HepG2 (cell line): ENCODE data around the gene GRM1.

Experiments used
- MAFF ChIP-seq: IDR thresholded peaks from 2 replicates; pipeline ENCODE4 v1.6.1; 2011; ENCODE audit warnings: low read depth, low read length, improper control_type of control experiment
- NONO ChIP-seq, 2 experiments: fragments of 450-650 bp in 1 of 2; sonication (generic) in 1 of 2; formaldehyde crosslinking in 1 of 2; IDR thresholded peaks in 1 of 2; conservative IDR thresholded peaks in 1 of 2; 2 replicates each; pipeline versions ENCODE4 v1.6.1 to v1.8.0; 2017 to 2022; ENCODE audit warnings: mild to moderate bottlenecking in 1 of 2, missing genetic modification reagents in 1 of 2, moderate library complexity in 1 of 2
- SIX1 ChIP-seq: sonication (generic); formaldehyde crosslinking; IDR thresholded peaks from 2 replicates; pipeline ENCODE4 v1.4.0; 2020; ENCODE audit warnings: missing genetic modification reagents, borderline replicate concordance
- SKI ChIP-seq: fragments of 450-650 bp; IDR thresholded peaks from one replicate; pipeline ENCODE4 v1.6.1; 2018; ENCODE audit warnings: mild to moderate bottlenecking; ENCODE audit not compliant: partially characterized antibody
- XRCC5 ChIP-seq: fragments of 200-400 bp; formaldehyde crosslinking; optimal IDR thresholded peaks from 2 replicates; pipeline ENCODE3; 2017; ENCODE audit warnings: mild to moderate bottlenecking, low read length
- ZFP1 ChIP-seq: IDR thresholded peaks from 2 replicates; pipeline ENCODE4 v1.6.1; 2016
- TF ChIP-seq, protein P1 (sequence below): sonication (generic); formaldehyde crosslinking; IDR thresholded peaks from 2 replicates; pipeline ENCODE4 v1.8.0; 2022; ENCODE audit warnings: missing genetic modification reagents, mild to moderate bottlenecking, moderate library complexity, borderline replicate concordance
- TF ChIP-seq, protein P2 (sequence below): sonication (generic); formaldehyde crosslinking; IDR thresholded peaks from 2 replicates; pipeline ENCODE4 v1.8.1; 2022; ENCODE audit warnings: low read depth, mild to moderate bottlenecking, missing genetic modification reagents
- TF ChIP-seq, protein P3 (sequence below), 2 experiments: fragments of 450-650 bp in 1 of 2; sonication (generic) in 1 of 2; formaldehyde crosslinking in 1 of 2; IDR thresholded peaks; 2 replicates each; pipeline versions ENCODE4 v1.6.1 to v1.8.0; 2016 to 2022; ENCODE audit warnings: antibody characterized with exemption in 1 of 2, mild to moderate bottlenecking in 1 of 2, missing genetic modification reagents in 1 of 2

DNA sequence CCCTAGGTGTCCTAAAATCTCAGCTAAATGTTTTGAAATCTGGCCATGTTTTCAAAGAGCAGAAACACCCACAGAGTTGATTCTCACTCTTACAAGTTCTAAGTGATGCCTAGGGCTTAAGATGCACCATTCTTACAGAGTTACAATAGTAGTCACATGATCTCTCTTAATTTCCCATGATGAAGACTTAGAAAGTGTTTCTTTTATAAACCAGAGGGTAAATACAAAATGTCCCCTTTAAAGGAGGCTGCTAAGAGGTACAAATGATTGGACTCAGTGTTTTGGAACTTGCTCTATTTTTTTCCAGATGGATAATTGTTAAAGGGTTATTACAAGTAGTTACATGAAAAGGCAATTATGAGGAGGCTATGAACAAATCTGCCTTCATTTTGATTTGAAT is 244.6 kb downstream of the GRM1 start:
- TF ChIP-seq MAFF (no peak), SIX1 (no peak), ZFP1 (no peak), NONO (IDR thresholded peaks at IDR 0.05) (no peak), NONO (CRISPR knock-in tag; conservative IDR thresholded peaks at IDR 0.05) (no peak), SKI (no peak), XRCC5 (no peak)
- TF ChIP-seq, protein P1, sequence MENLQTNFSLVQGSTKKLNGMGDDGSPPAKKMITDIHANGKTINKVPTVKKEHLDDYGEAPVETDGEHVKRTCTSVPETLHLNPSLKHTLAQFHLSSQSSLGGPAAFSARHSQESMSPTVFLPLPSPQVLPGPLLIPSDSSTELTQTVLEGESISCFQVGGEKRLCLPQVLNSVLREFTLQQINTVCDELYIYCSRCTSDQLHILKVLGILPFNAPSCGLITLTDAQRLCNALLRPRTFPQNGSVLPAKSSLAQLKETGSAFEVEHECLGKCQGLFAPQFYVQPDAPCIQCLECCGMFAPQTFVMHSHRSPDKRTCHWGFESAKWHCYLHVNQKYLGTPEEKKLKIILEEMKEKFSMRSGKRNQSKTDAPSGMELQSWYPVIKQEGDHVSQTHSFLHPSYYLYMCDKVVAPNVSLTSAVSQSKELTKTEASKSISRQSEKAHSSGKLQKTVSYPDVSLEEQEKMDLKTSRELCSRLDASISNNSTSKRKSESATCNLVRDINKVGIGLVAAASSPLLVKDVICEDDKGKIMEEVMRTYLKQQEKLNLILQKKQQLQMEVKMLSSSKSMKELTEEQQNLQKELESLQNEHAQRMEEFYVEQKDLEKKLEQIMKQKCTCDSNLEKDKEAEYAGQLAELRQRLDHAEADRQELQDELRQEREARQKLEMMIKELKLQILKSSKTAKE (CRISPR knock-in tag): no peak
- TF ChIP-seq, protein P2, sequence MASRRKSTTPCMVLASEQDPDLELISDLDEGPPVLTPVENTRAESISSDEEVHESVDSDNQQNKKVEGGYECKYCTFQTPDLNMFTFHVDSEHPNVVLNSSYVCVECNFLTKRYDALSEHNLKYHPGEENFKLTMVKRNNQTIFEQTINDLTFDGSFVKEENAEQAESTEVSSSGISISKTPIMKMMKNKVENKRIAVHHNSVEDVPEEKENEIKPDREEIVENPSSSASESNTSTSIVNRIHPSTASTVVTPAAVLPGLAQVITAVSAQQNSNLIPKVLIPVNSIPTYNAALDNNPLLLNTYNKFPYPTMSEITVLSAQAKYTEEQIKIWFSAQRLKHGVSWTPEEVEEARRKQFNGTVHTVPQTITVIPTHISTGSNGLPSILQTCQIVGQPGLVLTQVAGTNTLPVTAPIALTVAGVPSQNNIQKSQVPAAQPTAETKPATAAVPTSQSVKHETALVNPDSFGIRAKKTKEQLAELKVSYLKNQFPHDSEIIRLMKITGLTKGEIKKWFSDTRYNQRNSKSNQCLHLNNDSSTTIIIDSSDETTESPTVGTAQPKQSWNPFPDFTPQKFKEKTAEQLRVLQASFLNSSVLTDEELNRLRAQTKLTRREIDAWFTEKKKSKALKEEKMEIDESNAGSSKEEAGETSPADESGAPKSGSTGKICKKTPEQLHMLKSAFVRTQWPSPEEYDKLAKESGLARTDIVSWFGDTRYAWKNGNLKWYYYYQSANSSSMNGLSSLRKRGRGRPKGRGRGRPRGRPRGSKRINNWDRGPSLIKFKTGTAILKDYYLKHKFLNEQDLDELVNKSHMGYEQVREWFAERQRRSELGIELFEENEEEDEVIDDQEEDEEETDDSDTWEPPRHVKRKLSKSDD (CRISPR knock-in tag): no peak
- TF ChIP-seq, protein P3, sequence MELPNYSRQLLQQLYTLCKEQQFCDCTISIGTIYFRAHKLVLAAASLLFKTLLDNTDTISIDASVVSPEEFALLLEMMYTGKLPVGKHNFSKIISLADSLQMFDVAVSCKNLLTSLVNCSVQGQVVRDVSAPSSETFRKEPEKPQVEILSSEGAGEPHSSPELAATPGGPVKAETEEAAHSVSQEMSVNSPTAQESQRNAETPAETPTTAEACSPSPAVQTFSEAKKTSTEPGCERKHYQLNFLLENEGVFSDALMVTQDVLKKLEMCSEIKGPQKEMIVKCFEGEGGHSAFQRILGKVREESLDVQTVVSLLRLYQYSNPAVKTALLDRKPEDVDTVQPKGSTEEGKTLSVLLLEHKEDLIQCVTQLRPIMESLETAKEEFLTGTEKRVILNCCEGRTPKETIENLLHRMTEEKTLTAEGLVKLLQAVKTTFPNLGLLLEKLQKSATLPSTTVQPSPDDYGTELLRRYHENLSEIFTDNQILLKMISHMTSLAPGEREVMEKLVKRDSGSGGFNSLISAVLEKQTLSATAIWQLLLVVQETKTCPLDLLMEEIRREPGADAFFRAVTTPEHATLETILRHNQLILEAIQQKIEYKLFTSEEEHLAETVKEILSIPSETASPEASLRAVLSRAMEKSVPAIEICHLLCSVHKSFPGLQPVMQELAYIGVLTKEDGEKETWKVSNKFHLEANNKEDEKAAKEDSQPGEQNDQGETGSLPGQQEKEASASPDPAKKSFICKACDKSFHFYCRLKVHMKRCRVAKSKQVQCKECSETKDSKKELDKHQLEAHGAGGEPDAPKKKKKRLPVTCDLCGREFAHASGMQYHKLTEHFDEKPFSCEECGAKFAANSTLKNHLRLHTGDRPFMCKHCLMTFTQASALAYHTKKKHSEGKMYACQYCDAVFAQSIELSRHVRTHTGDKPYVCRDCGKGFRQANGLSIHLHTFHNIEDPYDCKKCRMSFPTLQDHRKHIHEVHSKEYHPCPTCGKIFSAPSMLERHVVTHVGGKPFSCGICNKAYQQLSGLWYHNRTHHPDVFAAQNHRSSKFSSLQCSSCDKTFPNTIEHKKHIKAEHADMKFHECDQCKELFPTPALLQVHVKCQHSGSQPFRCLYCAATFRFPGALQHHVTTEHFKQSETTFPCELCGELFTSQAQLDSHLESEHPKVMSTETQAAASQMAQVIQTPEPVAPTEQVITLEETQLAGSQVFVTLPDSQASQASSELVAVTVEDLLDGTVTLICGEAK (IDR thresholded peaks at IDR 0.05): no peak
- TF ChIP-seq, protein P3 (CRISPR knock-in tag; IDR thresholded peaks at IDR 0.05): no peak
